Esophagus squamous epithelium (tissue), 4 donors: Measurements from ENCODE around the gene CDC14C.

ENCODE experiments used
- CTCF ChIP-seq, 6 experiments: fragments of 450-650 bp in 4 of 6; fragments of 200-600 bp in 2 of 6; sonication (generic) in 2 of 6; IDR thresholded peaks; one replicate each; pipeline ENCODE4 v1.5.1; 2016 to 2019; ENCODE audit warnings: antibody characterized with exemption in 6 of 6, mild to moderate bottlenecking in 4 of 6, moderate library complexity in 4 of 6
- POLR2A ChIP-seq, 4 donors: fragments of 450-650 bp; IDR thresholded peaks; one replicate each; pipeline ENCODE4 v1.6.1; 2017; ENCODE audit warnings: antibody characterized with exemption in 4 of 4, mild to moderate bottlenecking in 4 of 4, moderate library complexity in 3 of 4

DNA sequence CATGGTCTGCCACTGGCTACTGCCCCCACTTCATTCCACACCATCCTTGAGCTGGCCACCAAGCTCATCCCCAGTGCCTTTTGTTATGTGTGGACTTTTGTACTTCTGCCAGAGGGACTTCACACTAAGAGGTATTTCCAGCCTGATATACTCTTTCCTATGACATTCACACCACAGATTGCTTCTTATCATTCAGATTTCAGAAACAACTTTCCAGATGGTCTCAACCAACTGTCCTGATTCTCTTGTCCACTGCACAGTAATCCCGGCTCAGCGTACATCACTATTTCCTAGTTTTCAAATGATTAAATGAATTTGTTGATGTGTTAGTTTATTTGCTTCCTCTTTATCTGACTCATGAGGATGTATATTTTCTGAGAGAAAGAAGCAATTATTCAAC, 7.1 kb downstream of the CDC14C start:
- TF ChIP-seq CTCF (IDR thresholded peaks at IDR 0.05) (no peak), POLR2A (IDR thresholded peaks at IDR 0.05) (no peak)
